Hippocampal formation (tissue), 2 donors: ENCODE data around the gene TNXB.
"Not testable (repeated sequence)": the region's sequence is repeated elsewhere in the genome, so short reads cannot be mapped to it uniquely, and the experiment has no call there.

Experiments
- DNase-seq, 2 donors: peaks; one replicate each; lab custom pipeline; 2025; lab: John Stamatoyannopoulos, UW

TNXB gene

GRCh38 chr6:32110632-32111031 is 1.5 kb upstream of the TNXB start:
- DNase-seq = no peak

- no peak for DNase-seq
Observed at GRCh38 chr6:32109765-32110160, 625 bp upstream of the TNXB start.

- no peak for DNase-seq
Observed at GRCh38 chr6:32108727-32109113, 418 bp downstream of the TNXB start.

GRCh38 chr6:32108094-32108627 is 977 bp downstream of the TNXB start:
- DNase-seq = no peak

- DNase-seq = no peak
Observed at GRCh38 chr6:32107406-32107805, 1.7 kb downstream of the TNXB start.

- DNase-seq = no peak
Observed at GRCh38 chr6:32105433-32105832, 3.7 kb downstream of the TNXB start.

- DNase-seq = no peak
Observed at GRCh38 chr6:32102255-32102654, 6.9 kb downstream of the TNXB start.

GRCh38 chr6:32100251-32100650 is 8.9 kb downstream of the TNXB start:
- not testable (repeated sequence) for DNase-seq

GRCh38 chr6:32097364-32097763 is 11.8 kb downstream of the TNXB start:
- DNase-seq = no peak

- DNase-seq = no peak
Observed at GRCh38 chr6:32096394-32097258, 12.5 kb downstream of the TNXB start.

GRCh38 chr6:32096087-32096393 is 13.1 kb downstream of the TNXB start:
- no peak for DNase-seq

- DNase-seq = no peak
Observed at GRCh38 chr6:32095338-32096086, 13.6 kb downstream of the TNXB start.

GRCh38 chr6:32092760-32093497 is 16.2 kb downstream of the TNXB start:
- peak in 1 of 2 donors; percentile 9 for DNase-seq

GRCh38 chr6:32089082-32089828 is 19.9 kb downstream of the TNXB start:
- no peak for DNase-seq

GRCh38 chr6:32088487-32089049 is 20.6 kb downstream of the TNXB start:
- DNase-seq = no peak

GRCh38 chr6:32087574-32088486 is 21.3 kb downstream of the TNXB start:
- no peak for DNase-seq

GRCh38 chr6:32086661-32087573 is 22.2 kb downstream of the TNXB start:
- DNase-seq = no peak

GRCh38 chr6:32085759-32086459 is 23.2 kb downstream of the TNXB start:
- no peak for DNase-seq

- no peak for DNase-seq
Observed at GRCh38 chr6:32084780-32085179, 24.4 kb downstream of the TNXB start.
